Measurements from ENCODE around the gene RNF169.
"Not testable (repeated sequence)": the region's sequence is repeated elsewhere in the genome, so short reads cannot be mapped to it uniquely, and the experiment has no call there.

Gene RNF169

GRCh38 chr11:74820763-74821162 lies 72.1 kb downstream of the RNF169 start:
- DNase-seq (ENCODE audit: low read depth in 2 of 2) = no peak

GRCh38 chr11:74822170-74822569 lies 73.5 kb downstream of the RNF169 start:
- no peak for DNase-seq (ENCODE audit: low read depth in 2 of 2)

- DNase-seq (ENCODE audit: low read depth in 2 of 2) = no peak
These were observed 75.8 kb downstream of the RNF169 start for GRCh38 chr11:74824285-74824982.

DNA sequence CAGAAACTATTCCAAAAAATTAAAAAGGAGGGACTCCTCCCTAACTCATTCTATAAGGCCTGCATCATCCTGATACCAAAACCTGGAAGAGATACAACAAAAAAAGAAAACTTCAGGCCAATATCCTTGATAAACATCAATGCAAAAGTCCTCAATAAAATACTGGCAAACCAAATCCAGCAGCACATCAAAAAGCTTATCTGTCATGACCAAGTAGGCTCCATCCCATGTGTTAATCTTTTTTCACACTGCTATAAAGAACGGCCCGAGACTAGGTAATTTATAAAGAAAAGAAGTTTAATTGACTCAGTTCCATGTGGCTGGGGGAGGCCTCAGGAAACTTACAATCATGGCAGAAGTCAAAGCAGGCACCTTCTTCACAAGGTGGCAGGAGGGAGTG lies 76.9 kb downstream of the RNF169 start:
- DNase-seq (ENCODE audit: low read depth in 2 of 2) = not testable (repeated sequence)

DNA sequence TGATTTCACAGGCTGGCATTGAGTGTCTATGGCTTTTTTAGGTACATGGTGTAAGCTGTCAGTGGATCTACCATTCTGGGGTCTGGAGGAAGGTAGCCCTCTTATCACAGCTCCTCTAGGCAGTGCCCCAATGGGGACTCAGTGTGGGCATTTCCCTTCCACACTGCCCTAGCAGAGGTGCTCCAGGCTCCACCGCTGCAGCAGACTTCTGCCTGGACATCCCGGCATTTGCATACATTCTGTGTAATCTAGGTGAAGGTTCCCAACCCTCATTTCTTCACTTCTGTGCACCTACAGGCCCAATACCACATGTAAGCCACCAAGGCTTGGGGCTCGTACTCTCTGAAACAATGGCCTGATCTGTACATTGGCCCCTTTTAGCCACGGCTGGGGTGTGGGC lies 78.3 kb downstream of the RNF169 start:
- DNase-seq (ENCODE audit: low read depth in 2 of 2) = no peak

- no peak for DNase-seq (ENCODE audit: low read depth in 2 of 2)
These were observed 88.5 kb downstream of the RNF169 start for GRCh38 chr11:74837191-74837590.

DNA sequence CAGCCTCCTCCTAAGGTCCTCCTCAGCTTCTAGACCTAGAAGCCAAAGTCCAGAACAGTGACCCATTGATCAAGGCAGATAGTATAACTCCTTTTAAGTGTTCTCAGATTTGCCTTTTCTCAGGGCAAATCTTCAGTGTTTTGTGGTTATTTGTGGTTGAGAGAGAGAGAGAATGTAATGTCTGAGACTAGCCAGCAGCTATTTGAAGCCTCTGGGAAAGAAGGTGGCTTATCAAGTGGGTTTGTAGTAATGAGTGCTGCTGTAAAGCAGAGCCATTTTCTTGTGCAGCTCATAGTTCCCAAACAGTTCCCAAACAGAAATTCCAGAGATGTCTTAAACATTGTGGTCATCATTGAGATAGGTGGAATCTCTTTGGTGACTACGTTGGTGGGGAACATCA lies 89.5 kb downstream of the RNF169 start:
- no peak for DNase-seq (ENCODE audit: low read depth in 2 of 2)

- no peak for DNase-seq (ENCODE audit: low read depth in 2 of 2)
These were observed 90.8 kb downstream of the RNF169 start for GRCh38 chr11:74839446-74839845.

GRCh38 chr11:74839971-74840370 lies 91.3 kb downstream of the RNF169 start:
- no peak for DNase-seq (ENCODE audit: low read depth in 2 of 2)

DNA sequence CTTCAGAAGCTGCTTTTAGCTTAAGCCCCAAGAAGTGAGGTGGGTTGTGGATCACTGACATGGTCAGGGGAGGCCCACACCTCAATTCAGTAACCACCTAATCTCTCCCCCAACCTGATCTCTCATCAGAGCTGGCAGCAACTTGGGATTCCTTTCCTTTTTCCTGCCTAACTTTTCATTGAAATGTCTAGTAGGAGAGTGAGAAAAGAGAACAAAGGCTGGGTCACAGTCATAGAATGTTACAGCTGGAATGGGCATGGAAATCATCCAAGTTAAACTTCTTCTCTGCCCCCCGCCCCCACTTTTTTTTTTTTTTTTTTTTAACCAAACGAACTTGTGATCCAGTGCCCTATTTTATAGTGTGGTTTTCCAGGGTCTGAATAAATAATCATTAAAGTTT lies 91.8 kb downstream of the RNF169 start:
- DNase-seq (ENCODE audit: low read depth in 2 of 2) = no peak

GRCh38 chr11:74842967-74843366 lies 94.3 kb downstream of the RNF169 start:
- no peak for DNase-seq (ENCODE audit: low read depth in 2 of 2)

DNA sequence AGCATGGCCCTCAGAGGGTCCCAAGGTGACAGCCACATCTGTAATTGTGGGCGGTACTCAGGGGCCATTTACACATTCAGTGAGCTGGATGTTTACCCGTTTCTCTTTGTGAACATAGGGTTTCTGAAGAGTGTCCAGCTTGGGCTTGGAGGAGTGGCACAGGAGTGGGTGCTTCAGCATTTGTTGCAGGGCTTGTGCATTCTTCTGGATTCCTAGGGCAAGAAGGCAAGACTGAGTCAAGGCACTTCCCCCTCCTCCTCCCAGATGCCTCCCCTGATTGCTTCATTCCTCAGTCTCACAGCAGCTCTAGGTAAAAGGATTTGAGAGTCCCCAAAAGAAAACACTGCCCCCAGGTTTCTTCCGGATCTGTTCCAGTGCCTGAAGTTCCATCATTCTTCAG lies 95.4 kb downstream of the RNF169 start:
- no peak for DNase-seq (ENCODE audit: low read depth in 2 of 2)

DNA sequence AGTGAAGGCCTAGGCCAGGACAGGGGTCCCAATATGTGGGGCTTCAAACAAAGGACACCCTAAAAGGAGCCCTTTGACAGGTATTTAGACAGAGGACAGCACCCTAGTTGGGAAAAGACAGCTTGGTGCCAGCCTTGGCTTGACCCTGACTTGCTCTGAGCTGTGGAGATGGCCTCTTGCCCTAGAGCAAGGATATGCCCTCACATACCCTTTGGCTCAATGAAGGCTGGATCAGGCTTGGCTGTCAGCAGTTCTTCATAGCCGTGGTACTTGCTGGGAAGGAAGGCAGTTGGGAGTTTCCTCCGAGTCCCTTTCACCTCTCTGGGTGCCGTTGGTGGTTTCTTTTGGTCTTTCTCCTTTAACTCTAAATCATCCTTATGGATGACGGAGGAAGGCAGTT lies 96.2 kb downstream of the RNF169 start:
- DNase-seq (ENCODE audit: low read depth in 2 of 2) = no peak

DNA sequence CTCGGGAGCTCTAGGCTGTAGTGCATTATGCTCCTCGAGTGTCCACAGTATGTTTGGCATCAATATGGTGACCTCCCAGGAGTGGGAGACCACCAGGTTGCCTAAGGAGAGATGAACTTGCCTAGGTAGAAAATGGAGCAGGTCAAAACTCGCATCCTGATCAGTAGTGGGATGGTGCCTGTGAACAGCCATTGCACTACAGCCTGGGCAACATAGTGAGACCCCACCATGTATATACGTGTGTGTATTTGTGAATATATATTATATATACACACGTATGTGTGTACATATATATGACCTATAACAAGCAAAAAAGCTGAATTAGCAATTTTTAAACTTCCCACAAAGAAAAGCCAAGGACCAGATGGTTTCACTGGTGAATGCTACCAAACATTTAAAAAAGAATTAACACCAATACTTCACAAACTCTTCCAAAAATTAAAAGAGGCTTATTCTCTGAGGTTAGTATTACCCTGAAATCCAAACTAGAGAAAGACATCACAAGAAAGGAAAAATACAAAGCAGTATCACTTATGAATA lies 97.4 kb downstream of the RNF169 start:
- DNase-seq (ENCODE audit: low read depth in 2 of 2) = no peak

DNA sequence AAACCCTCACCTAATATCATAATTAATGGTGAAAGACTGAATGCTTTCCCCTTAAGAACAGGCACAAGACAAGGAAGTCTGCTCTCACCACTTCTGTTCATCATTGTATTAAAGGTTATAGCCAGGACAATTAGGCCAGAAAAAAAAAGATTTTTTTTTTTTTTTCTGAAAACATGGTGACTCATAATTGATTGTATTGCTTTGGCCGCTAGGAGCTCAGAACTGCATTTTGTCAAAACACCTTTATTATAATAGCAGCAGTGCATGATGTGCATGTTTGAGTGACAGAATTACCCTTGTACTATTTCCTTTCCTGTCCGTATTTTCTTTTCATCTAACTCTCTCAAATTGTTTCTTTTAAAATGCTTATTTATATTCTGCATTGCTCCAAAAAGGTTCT lies 98.1 kb downstream of the RNF169 start:
- no peak for DNase-seq (ENCODE audit: low read depth in 2 of 2)

GRCh38 chr11:74847395-74847794 lies 98.7 kb downstream of the RNF169 start:
- DNase-seq (ENCODE audit: low read depth in 2 of 2) = no peak

DNA sequence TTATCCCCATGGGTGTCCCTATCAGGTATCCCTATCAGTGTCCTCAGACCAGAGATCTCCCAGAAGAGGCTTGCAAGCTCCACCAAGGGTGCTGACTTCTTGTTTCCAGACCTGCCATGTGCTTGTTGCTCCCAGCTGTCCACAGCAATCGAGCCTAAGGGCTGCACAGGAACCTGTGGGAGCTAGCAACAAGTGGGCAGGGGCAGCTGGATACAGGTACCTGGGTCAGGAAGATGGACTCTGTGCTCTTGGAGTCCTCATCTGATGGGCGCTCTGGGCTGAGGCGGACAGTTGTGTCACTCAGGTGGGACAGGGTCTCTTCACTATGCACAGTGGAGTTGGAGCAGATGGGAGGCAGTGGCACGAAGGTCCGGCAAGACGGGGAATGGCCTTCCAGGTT lies 99.2 kb downstream of the RNF169 start:
- no peak for DNase-seq (ENCODE audit: low read depth in 2 of 2)

DNA sequence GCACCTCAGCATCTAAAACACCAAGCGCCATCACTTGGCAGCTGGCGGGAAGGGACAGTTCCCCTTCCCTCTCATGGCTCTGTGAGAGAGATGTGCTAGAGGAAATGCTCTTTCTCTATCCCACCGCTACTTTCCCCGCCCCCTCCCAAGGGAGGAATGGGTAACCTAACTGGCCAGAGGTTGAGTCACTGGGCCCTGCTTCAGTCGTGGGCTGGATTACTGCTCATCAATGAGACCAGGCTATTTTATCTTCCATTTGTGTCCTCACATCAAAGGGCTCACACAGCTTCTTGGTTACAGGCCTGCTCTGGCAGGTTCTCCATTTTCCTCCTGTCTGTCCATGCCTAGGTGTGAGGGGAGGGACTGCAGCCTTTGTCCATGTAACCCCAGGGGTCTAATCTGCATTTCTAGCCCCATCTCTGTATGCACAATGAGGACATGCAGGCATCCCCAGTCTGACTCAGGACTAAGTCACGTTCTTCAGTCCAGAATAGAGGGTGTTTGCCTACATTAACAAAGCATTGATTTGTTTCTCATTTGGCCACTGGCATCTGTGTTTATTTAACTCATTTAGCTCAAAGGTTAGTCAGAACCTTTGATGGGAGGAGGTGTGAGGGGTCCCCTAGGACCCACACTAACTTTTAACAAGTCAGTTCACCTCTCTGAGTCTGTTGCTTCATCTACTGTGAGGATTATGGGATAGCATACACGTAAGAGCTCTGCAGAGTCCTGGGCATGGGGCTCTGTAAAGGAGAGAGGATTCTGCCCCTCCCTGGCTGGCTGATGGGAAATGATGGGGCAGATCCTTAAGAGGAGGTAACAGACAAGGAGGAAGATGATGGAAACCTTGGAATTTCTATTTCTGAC lies 101.1 kb downstream of the RNF169 start:
- no peak for DNase-seq (ENCODE audit: low read depth in 2 of 2)

- no peak for DNase-seq (ENCODE audit: low read depth in 2 of 2)
These were observed 104.6 kb downstream of the RNF169 start for GRCh38 chr11:74853223-74853622.

DNA sequence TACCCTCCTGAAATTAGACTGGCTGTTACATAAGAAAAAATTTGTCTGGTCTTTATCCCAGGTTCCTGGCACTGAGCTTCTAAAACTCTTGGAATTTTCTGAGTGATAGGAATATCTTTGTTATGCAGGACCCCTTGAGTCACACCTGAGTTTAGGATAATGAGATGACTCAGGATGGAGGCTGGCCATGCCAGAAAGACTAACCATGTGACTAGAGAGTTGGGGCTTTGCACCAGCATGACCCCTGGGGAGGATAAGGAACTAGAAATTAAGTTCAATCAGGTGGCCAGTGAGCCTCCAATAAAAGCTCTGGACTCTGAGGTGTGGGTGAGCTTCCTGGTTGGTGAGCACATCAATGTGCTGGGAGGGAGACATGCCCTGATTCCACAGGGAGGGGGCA lies 112.1 kb downstream of the RNF169 start:
- DNase-seq (ENCODE audit: low read depth in 2 of 2) = no peak

- DNase-seq (ENCODE audit: low read depth in 2 of 2) = no peak
These were observed 114.8 kb downstream of the RNF169 start for GRCh38 chr11:74863410-74863809.

DNA sequence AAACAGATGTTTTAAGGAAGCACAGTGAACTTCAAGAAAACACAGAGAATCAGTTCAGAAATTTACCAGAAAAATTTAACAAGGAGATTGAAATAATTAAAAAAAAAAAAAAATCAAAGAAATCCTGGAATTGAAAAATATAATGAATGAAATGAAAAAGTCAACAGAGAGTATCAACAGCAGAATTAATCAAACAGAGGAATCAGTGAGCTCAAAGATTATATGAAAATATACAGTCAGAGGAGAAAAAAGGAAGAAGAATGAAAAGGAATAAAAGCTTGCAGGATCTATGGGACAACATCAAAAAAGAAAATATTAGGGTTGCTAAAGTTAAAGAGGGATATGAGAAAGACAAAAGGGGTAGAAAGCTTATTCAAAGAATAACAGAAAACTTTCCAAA lies 117.9 kb downstream of the RNF169 start:
- no peak for DNase-seq (ENCODE audit: low read depth in 2 of 2)

DNA sequence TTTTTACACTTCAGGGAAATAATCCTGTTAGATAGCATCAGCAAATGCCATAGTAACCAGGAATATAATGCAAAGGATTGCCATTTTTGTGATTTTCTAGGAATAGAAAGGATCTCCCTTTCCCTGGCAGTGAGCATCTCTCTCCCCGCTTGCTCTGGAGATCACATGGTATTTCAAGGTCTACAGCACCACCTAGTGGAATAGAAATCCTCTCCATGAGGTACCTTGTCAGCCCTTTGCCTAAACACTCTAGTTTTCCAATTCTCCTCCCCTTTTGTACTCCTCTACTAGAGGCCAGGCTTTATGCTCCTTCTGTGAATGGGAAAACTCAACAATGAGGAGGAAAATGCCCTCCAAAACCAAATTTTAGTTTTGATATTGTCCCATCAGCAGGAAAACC lies 121.8 kb downstream of the RNF169 start:
- no peak for DNase-seq (ENCODE audit: low read depth in 2 of 2)
